Measurements from ENCODE around the gene TRPC4AP. TPM values are rescaled to one million over a fixed set of nuclear protein-coding genes. Genes with fewer than 3 reads are reported as not detected.

The TRPC4AP gene
- total RNA-seq, 6 donors from 2014 or later, result 64.3 to 118 (median 80.5) TPM

DNA sequence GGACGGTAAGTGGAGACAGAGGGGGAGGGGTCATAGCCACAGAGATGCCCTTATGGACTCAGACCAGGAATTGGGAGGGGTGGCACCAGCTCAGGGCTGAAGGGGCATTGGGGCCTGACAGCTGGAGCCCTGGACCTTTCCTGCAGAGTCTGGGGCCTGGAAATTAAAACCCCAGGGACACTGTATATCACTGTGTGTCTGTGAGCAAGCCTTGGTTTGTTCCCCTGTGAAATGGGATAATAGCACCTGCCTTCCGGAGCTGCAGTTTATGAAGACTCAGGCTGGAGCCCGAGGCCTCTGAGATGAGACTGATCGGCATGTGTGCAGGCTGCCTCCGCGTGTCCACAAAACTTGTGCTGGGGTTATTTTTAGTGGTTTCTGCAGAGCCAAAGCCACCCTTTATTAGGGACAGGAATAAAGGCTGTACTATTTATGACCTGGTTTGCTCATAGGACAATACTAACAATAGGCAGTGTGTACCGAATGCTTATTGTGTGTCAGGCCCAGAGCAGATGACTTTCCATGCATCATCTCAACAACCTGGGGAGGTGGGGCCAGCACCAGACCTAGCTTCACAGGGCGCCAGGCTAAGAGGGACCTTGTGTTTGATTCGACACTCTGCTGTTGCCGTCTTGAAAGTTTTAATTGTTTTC lies 114.4 kb downstream of the TRPC4AP start:
- ATAC-seq (ENCODE audit: low FRiP score in 2 of 2) (no peak), DNase-seq (no peak)
- H3K4me3 ChIP-seq, result no peak overlapping the region
- no peaks in the 10 kb centered on the region for H3K36me3 ChIP-seq
- H3K27ac ChIP-seq, result no peak overlapping the region
- H3K27me3 ChIP-seq, result no peaks in the 10 kb centered on the region
- no peaks in the 10 kb centered on the region for H3K4me1 ChIP-seq
- no peak for TF ChIP-seq POLR2AphosphoS5 (IDR thresholded peaks at IDR 0.05)
- TF ChIP-seq POLR2A (IDR thresholded peaks at IDR 0.05), result no peak
- TF ChIP-seq, protein P1, sequence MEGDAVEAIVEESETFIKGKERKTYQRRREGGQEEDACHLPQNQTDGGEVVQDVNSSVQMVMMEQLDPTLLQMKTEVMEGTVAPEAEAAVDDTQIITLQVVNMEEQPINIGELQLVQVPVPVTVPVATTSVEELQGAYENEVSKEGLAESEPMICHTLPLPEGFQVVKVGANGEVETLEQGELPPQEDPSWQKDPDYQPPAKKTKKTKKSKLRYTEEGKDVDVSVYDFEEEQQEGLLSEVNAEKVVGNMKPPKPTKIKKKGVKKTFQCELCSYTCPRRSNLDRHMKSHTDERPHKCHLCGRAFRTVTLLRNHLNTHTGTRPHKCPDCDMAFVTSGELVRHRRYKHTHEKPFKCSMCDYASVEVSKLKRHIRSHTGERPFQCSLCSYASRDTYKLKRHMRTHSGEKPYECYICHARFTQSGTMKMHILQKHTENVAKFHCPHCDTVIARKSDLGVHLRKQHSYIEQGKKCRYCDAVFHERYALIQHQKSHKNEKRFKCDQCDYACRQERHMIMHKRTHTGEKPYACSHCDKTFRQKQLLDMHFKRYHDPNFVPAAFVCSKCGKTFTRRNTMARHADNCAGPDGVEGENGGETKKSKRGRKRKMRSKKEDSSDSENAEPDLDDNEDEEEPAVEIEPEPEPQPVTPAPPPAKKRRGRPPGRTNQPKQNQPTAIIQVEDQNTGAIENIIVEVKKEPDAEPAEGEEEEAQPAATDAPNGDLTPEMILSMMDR (IDR thresholded peaks at IDR 0.05), result no peak
- TF ChIP-seq EP300 (IDR thresholded peaks at IDR 0.05), result no peak
- WGBS, 2 donors, result 79 to 81% methylated on average over 4 to 10 of the region's 10 CpGs
- H3K9me3 ChIP-seq, result no peaks in the 10 kb centered on the region

DNA sequence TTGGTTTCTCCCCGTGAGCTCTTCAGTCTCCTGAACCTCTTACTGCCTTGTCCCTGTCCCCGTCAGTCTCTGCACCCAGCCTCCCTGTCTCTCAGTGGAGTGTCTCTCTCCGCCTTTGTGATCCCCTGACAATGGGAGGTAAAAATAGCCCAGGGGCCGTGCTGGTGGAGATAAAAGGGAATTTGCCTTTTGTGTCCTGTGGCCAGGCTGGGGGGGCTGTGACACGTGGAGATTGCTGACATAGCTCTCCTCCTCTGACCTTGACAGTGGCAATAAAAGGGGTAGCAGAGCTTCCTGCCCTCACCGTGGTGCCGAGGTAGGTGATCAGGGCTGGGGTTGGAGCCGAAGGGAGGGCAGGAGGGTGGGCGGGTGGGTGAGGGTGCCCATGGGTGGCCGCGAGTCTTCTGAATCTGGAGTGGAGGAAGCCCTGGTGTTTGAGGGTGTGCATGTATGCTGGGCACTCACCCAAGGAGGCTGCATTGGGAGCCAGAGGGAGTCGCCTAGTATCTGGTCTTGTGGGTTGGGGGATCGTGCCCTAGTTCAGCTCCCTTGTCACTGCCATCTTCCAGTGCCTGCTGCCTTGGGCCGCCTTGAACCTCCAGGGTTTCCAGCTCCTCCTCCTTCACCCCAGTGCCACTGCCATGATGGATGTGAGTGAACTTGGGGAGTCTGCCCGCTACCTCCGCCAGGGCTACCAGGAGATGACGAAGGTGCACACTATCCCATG lies 115.1 kb downstream of the TRPC4AP start:
- Histone ChIP-seq H3K4me1 (no peaks in the 10 kb centered on the region), H3K36me3 (no peaks in the 10 kb centered on the region), H3K27ac (no peak overlapping the region), H3K4me3 (no peak overlapping the region), H3K27me3 (no peaks in the 10 kb centered on the region), H3K9me3 (no peaks in the 10 kb centered on the region)
- ATAC-seq (ENCODE audit: low FRiP score in 2 of 2), result no peak
- TF ChIP-seq POLR2A (IDR thresholded peaks at IDR 0.05), result no peak
- TF ChIP-seq, protein P1 (IDR thresholded peaks at IDR 0.05), result no peak
- no peak for TF ChIP-seq POLR2AphosphoS5 (IDR thresholded peaks at IDR 0.05)
- no peak for TF ChIP-seq EP300 (IDR thresholded peaks at IDR 0.05)
- WGBS, 2 donors, result 58 to 74% methylated on average over 9 to 17 of the region's 17 CpGs
- DNase-seq, result no peak

DNA sequence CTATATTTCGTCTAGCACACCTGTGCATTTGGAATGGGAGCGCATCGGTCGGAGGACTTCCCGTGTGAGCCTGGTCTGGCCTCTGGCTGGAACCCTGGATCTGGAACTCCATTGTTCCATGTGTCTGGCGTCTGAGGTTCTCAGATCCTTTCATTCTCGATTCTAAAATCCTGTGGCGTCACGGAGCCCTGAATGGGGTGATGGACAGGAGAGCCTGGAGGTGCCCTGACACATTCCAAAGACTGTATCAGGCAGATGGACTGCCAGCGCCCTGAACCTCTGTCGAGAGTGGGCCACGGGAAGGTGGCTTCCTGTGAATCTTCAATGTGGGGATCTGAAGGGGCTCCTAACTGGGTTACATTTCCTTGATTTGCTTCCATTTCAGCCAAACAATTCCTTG lies 116.3 kb downstream of the TRPC4AP start:
- DNase-seq (no peak), ATAC-seq (ENCODE audit: low FRiP score in 2 of 2) (no peak)
- no peak overlapping the region for H3K4me3 ChIP-seq
- no peaks in the 10 kb centered on the region for H3K36me3 ChIP-seq
- H3K27ac ChIP-seq, result no peak overlapping the region
- no peaks in the 10 kb centered on the region for H3K4me1 ChIP-seq
- H3K27me3 ChIP-seq, result no peaks in the 10 kb centered on the region
- H3K9me3 ChIP-seq, result no peaks in the 10 kb centered on the region
- 85 to 86% methylated on average over 10 to 12 of the region's 12 CpGs for WGBS, 2 donors
- TF ChIP-seq POLR2A (IDR thresholded peaks at IDR 0.05), result no peak
- no peak for TF ChIP-seq POLR2AphosphoS5 (IDR thresholded peaks at IDR 0.05)
- TF ChIP-seq, protein P1 (IDR thresholded peaks at IDR 0.05), result no peak
- no peak for TF ChIP-seq EP300 (IDR thresholded peaks at IDR 0.05)

DNA sequence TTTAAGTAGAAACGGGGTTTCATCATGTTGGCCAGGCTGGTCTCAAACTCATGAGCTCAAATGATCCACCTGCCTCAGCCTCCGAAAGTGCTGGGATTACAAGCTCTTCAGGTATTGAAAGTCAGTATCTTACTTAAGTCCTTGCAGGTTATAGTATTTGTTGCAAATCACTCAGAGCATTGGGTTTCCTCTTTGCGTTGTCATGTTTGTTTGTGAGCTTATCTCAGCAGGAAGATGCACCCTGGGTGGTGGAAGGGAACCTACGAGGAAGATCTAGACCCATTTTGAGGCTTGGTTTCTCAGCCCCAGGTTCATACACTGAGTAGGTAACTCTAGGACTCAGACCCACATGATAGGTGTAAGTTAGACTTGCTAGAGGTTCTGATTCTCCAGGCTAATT lies 118.4 kb downstream of the TRPC4AP start:
- Histone ChIP-seq H3K9me3 (no peaks in the 10 kb centered on the region), H3K36me3 (no peaks in the 10 kb centered on the region), H3K4me1 (no peaks in the 10 kb centered on the region), H3K27ac (no peak overlapping the region), H3K27me3 (no peaks in the 10 kb centered on the region), H3K4me3 (no peak overlapping the region)
- TF ChIP-seq, protein P1 (IDR thresholded peaks at IDR 0.05), result no peak
- TF ChIP-seq EP300 (IDR thresholded peaks at IDR 0.05) (no peak), POLR2A (IDR thresholded peaks at IDR 0.05) (no peak), POLR2AphosphoS5 (IDR thresholded peaks at IDR 0.05) (no peak)
- ATAC-seq (ENCODE audit: low FRiP score in 2 of 2), result no peak
- no peak for DNase-seq
- WGBS, 2 donors, result 63 to 84% methylated on average over 4 of the region's 4 CpGs

Measured in upper lobe of left lung (tissue), 6 donors.